ENCODE measurements around the gene PLEKHA5.

- TF ChIP-seq CTCF (IDR thresholded peaks at IDR 0.05): no peak
- TF ChIP-seq TEAD4 (IDR thresholded peaks at IDR 0.05; ENCODE audit: borderline replicate concordance, insufficient read depth): no peak
- no peak for TF ChIP-seq RCOR1 (IDR thresholded peaks at IDR 0.05; ENCODE audit: low read length)
- TF ChIP-seq EP300 (IDR thresholded peaks at IDR 0.05; ENCODE audit: borderline replicate concordance in 1 of 2, low read depth in 1 of 2, low read length in 1 of 2): no peak
- no peak for TF ChIP-seq CHD2 (IDR thresholded peaks at IDR 0.05; ENCODE audit: low read length, partially characterized antibody)
- TF ChIP-seq POLR2AphosphoS5 (IDR thresholded peaks at IDR 0.05; ENCODE audit: low read depth, low read length): no peak
- no peak for TF ChIP-seq PBX3 (IDR thresholded peaks at IDR 0.05)
- no peak for TF ChIP-seq EZH2phosphoT487 (IDR thresholded peaks at IDR 0.05; ENCODE audit: borderline replicate concordance, low read depth)
- TF ChIP-seq SMC3 (IDR thresholded peaks at IDR 0.05; ENCODE audit: low read depth, low read length): no peak
- TF ChIP-seq NRF1 (IDR thresholded peaks at IDR 0.05; ENCODE audit: low read depth, low read length): no peak
- TF ChIP-seq REST (IDR thresholded peaks at IDR 0.05; ENCODE audit: low read depth, low read length): no peak
- no peak for TF ChIP-seq FOXM1 (IDR thresholded peaks at IDR 0.05; ENCODE audit: low read depth)
- TF ChIP-seq TAF1 (IDR thresholded peaks at IDR 0.05; ENCODE audit: borderline replicate concordance, low read depth, low read length): no peak
Measured at GRCh38 chr12:19227880-19228210, 98.3 kb downstream of the PLEKHA5 start.
